ENCODE measurements around the gene LRPPRC.
"Not testable (repeated sequence)": the region's sequence is repeated elsewhere in the genome, so short reads cannot be mapped to it uniquely, and the experiment has no call there.

LRPPRC gene

GRCh38 chr2:43977677-43978375 is 18.0 kb downstream of the LRPPRC start:
- no peak for DNase-seq (ENCODE audit: low spot score)

- DNase-seq (ENCODE audit: low spot score): no peak
These were observed 34.9 kb downstream of the LRPPRC start for GRCh38 chr2:43960921-43961320.

- DNase-seq (ENCODE audit: low spot score): no peak
These were observed 37.2 kb downstream of the LRPPRC start for GRCh38 chr2:43958397-43959275.

- DNase-seq (ENCODE audit: low spot score): peak; percentile 73
These were observed 45.3 kb downstream of the LRPPRC start for GRCh38 chr2:43950383-43951008.

- DNase-seq (ENCODE audit: low spot score): no peak
These were observed 47.4 kb downstream of the LRPPRC start for GRCh38 chr2:43948370-43948769.

GRCh38 chr2:43946685-43947084 is 49.1 kb downstream of the LRPPRC start:
- DNase-seq (ENCODE audit: low spot score): no peak

GRCh38 chr2:43945439-43945838 is 50.4 kb downstream of the LRPPRC start:
- DNase-seq (ENCODE audit: low spot score): no peak

- DNase-seq (ENCODE audit: low spot score): peak; percentile 12
These were observed 50.9 kb downstream of the LRPPRC start for GRCh38 chr2:43944915-43945314.

GRCh38 chr2:43943809-43944452 is 51.9 kb downstream of the LRPPRC start:
- peak; percentile 74 for DNase-seq (ENCODE audit: low spot score)

- peak; percentile 15 for DNase-seq (ENCODE audit: low spot score)
These were observed 52.5 kb downstream of the LRPPRC start for GRCh38 chr2:43943323-43943722.

GRCh38 chr2:43942881-43943280 is 52.9 kb downstream of the LRPPRC start:
- DNase-seq (ENCODE audit: low spot score): no peak

- DNase-seq (ENCODE audit: low spot score): peak; percentile 21
These were observed 53.8 kb downstream of the LRPPRC start for GRCh38 chr2:43941966-43942365.

GRCh38 chr2:43941359-43941758 is 54.4 kb downstream of the LRPPRC start:
- DNase-seq (ENCODE audit: low spot score): peak; percentile 11

- peak; percentile 24 for DNase-seq (ENCODE audit: low spot score)
These were observed 56.0 kb downstream of the LRPPRC start for GRCh38 chr2:43939695-43940256.

GRCh38 chr2:43937269-43937820 is 58.4 kb downstream of the LRPPRC start:
- no peak for DNase-seq (ENCODE audit: low spot score)

- no peak for DNase-seq (ENCODE audit: low spot score)
These were observed 61.2 kb downstream of the LRPPRC start for GRCh38 chr2:43934567-43934966.

GRCh38 chr2:43931293-43931692 is 64.5 kb downstream of the LRPPRC start:
- no peak for DNase-seq (ENCODE audit: low spot score)

GRCh38 chr2:43927442-43927841 is 68.3 kb downstream of the LRPPRC start:
- DNase-seq (ENCODE audit: low spot score): no peak

- DNase-seq (ENCODE audit: low spot score): no peak
These were observed 70.4 kb downstream of the LRPPRC start for GRCh38 chr2:43925431-43925830.

GRCh38 chr2:43924463-43924862 is 71.3 kb downstream of the LRPPRC start:
- no peak for DNase-seq (ENCODE audit: low spot score)

- not testable (repeated sequence) for DNase-seq (ENCODE audit: low spot score)
These were observed 84.5 kb downstream of the LRPPRC start for GRCh38 chr2:43911136-43911790.
